MM.1S (cell line): ENCODE measurements around the gene TSPAN15.

ENCODE experiments used
- CTCF ChIP-seq: fragments of 300-600 bp; sonication (generic); IDR thresholded peaks from 2 replicates; pipeline ENCODE4 v1.5.1; 2016; ENCODE audit warnings: antibody characterized with exemption, low read length, mixed read lengths
- EZH2phosphoT487 ChIP-seq: fragments of 300-600 bp; sonication (generic); IDR thresholded peaks from 2 replicates; pipeline ENCODE4 v1.6.1; 2018; ENCODE audit warnings: antibody characterized with exemption, low read length

GRCh38 chr10:69410487-69410886 is 40.8 kb upstream of the TSPAN15 start:
- TF ChIP-seq CTCF (no peak), EZH2phosphoT487 (no peak)
